HG02885 (cell line): ENCODE results near the gene REG3G.
A peak's percentile ranks its signal among the peaks of the same experiment; 100 is the strongest.

Experiments
- ATAC-seq: cut with Tn5 transposase; IDR thresholded peaks from one replicate; pipeline ENCODE4 v1.9.1; 2021; ENCODE audit warnings: mild to moderate bottlenecking; ENCODE audit not compliant: unreplicated experiment, poor library complexity

The REG3G gene

GRCh38 chr2:79025421-79025820 is at the start of gene REG3G:
Gene REG3G (plus strand): TSS chr2:79025702. CDS start chr2:79026094, 392 bp downstream.
- ATAC-seq, result no peak

DNA sequence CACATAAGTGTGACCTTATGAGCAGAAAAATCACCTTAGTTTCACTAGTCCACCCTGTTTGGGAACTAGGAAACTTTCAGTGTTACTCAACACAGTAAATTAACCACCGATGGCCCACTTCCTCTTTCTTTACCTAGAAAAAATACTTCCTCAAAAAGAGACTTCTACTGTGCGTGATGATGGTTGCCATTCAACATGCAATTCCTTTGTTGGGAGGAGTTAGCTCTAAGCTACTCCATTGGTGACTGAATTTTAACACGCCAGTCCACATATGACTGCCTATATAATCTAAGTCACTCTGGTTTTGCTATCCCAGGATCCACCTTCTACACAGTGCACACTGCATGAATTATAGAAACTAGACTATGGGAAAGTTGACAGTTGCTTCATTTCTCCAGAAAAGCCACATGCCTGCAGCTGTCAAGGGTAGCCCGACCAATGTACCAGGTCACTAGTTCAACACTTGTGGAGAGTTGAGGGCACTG is 47.8 kb upstream of the REG3G start:
- ATAC-seq, result peak; percentile 98

DNA sequence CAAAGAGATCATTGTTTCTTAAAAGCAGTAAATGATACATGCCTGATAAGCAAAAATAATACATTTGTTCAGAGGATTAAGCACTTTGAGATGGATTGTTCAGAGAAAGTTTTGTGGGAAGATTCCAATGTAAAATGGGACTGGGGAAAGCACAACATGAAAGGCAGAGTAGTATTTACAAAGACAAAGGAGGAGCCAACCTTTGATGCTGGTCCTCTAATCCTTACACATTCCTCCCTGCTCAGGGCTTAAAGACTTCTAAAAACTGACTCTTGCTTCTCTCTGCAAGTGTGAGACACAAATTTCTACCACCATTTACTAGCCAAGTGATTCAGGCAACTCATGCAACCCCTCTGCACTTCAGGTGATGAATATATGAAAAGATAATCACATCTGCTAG is 47.2 kb upstream of the REG3G start:
- no peak for ATAC-seq

- ATAC-seq, result peak; percentile 38
Measured at GRCh38 chr2:78979380-78980151, 45.9 kb upstream of the REG3G start.

DNA sequence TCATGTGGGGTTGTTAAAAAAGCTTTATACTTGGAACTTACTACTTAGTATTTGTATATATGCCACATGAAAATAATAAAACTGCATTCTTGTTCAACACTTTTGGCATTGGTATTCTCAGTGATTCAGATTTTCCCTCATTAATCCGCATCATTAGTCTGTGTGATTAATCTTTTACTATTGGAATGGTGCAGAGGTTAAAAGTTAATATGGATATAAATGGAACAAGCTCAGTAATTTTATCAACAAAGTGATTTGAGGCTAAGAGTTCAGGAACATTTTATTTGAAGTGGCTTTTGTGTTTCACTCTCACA is 45.4 kb upstream of the REG3G start:
- no peak for ATAC-seq

DNA sequence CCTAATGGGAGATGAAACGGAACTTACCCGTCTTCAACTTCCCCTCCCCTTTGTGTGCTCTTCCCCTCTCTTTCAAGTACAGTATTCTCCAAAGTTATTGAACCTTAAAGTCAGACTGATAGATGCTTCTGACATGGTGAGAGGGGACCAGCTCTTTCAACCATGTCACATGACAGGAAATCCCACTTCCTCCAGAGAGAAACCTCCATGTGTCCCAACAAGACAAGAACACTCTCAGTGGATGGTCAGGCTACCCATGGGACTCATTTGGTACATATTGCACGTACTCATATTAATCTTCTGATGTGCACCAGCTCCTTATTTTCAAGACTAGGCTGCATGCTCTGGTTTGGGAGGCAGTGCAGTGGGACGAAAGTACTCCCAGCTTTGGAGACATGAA is 44.6 kb upstream of the REG3G start:
- no peak for ATAC-seq

- ATAC-seq, result no peak
Measured at GRCh38 chr2:78982638-78983330, 42.7 kb upstream of the REG3G start.

DNA sequence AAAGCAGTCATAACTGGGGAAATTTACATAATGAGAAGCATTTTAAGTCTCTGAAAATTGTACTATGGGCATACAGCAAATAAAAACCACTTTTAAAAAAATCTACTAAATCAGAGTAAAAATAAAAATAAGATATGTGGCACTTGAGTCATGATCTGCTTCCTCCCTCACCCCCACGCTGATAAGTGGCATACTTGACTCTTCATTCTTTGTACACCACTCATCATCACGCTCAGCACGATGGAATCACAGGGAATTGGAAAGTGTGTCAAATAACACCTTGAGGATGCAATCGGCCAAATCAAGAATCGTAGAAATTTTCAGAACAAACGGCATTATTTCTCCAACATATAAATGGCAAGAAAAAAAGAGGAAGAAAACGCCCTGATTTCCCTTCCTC is 41.1 kb upstream of the REG3G start:
- no peak for ATAC-seq

DNA sequence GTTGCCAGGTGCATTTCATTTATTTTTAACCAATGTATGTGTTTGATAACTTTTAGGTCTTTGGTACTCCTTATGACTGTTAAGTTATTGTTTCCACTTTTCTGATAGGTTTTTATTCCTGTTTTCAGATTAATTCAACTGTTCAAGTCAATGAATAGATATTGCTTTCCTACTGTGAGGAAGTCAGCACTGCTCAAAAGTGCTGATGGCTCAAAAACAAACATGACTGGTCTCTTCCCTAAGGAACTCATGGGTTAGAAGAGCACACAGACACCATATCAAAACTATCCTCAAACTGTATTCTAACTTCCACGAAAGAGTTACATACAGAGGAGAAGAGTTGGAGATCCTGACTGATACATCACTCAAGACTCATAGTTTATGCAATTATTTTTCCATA is 39.9 kb upstream of the REG3G start:
- ATAC-seq, result no peak

DNA sequence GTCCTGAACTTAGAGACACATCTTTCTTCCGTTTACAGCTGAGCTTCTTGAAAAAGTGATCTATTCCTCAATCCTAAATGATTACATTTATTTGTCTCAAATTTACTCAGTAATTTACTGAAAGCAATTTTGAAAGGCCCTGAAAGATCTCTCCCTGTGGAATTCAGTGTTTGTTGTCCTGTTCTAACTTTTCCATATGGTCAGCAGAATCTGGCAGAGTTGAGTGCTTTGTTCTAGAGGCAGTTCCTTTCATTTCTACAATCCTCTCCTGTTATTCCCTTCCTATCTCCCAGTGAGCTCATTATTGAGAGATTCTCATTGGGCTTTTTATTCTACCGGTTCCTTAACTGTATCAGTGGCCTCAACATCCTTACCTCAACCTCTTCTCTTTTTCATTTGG is 36.5 kb upstream of the REG3G start:
- no peak for ATAC-seq

GRCh38 chr2:78992451-78992806 is 33.1 kb upstream of the REG3G start:
- no peak for ATAC-seq

DNA sequence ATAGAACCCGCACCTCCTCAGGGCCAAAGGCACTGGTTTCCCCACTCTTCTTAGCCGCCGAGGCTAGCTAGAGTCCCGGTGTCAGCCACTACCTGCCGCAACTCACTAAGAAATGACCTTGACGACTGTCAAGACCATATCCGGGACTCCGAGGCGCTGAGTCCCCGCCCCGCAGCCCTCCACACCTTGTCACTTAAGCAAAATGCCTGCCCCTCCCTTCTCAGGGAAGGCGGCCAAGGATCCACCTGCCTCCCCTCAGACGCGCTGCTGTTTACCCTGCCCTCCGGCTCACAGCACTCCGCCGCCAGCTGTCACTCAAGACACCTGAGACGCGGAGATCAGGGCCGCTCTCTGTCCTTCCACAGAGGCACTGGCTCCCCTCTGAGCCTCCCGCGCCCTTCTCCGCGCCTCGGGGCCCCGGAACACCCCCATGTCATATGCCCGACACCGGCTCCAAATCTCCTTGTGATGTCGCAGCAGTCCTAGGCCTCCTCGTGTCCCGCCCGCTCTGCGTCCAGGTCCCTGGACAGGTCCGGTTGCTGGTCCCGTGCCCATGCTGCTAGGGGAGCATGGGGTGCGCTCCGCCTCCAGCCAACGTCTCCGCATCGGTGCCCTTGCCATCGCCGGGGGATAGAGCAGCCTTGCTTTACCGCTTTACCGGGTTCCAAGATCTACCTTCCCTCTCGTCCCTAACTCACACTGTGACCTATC is 32.5 kb upstream of the REG3G start:
- ATAC-seq, result no peak

- no peak for ATAC-seq
Measured at GRCh38 chr2:78993518-78994148, 31.9 kb upstream of the REG3G start.

GRCh38 chr2:78994789-78995188 is 30.7 kb upstream of the REG3G start:
- ATAC-seq, result no peak

GRCh38 chr2:78999406-78999805 is 26.1 kb upstream of the REG3G start:
- ATAC-seq, result peak; percentile 38

DNA sequence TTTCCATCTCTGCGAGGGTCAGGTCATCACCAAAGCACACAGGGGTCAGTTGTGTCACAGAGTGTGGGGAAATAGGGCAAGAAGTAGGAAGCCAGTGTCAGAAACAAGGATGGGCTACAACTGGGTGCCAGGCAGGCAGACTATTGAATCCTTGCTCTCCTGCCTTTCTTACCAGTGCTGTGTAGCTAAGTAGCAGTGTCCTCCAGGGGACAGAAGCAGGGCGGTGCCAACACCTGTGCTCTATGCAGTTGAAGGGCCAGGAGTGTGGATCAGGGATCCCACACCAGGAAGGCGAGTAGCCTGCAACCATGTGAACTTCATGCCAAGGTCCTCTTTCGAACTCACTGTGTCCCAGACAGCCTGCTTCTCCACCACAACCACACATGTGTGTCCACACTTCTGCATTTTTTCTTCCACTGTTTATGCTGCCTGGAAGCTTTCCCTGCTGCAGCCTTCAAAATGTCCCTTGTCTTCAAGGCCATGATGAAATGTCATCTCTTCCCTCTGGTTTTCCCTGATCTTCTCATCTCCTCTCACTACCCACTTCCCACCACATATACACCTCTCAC is 25.4 kb upstream of the REG3G start:
- ATAC-seq, result no peak

DNA sequence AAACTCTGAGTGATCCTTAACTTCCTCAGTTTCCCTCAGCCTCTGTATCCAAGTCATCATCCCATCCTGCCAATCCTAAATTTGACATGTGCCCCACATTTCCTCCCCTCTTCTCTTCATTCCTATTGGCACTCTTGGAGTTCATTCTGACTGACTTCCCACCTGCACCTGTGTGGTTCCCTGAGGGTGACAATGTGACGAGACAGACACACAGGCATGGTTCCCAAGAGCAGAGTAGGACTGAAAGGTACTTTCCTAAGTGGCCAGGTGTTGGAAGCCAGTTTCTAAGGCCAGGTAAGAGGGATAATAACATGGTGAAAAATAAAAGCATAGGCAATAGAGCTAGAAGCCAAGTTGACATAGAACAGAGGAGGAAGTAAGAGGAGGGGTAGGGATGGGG is 24.2 kb upstream of the REG3G start:
- no peak for ATAC-seq

- no peak for ATAC-seq
Measured at GRCh38 chr2:79004680-79005079, 20.8 kb upstream of the REG3G start.

DNA sequence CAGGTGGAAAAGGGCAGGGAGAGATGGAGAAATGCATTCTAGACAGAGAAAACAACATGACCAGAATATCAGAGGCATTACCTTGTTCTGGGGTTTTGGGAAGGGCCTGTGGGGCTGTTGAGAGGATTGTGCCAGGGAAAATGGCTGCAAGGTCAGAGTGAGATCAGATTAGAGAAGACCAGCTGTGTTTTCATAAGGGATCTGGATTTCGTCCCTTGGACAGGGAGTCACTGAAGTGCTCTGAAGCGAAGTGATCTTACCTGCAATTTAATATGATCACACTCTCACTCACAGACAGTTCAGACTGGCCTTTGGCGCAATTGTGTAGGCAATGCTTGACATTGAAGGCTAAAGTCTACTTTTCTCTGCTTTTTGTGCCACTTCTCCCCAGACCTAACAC is 20.3 kb upstream of the REG3G start:
- no peak for ATAC-seq

DNA sequence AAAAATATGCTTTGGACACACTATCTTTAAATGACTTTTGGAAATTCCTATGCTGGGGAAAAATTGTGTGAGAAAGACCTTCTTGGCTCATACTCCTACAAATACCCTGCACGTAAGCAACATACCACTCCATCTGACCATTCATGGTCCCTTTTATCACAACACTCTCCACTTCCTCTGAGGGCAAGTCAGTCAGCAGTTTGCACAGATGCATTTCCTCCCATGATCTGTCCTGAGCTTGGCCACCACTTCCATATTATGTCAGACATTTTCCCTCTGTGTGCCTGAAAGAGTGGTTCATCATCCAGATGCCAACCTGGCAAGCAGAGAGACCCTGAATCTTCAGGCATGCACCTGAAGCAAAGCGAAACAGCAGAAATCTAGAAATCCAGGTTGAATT is 16.1 kb upstream of the REG3G start:
- no peak for ATAC-seq

GRCh38 chr2:79011496-79011895 is 14.0 kb upstream of the REG3G start:
- no peak for ATAC-seq
